ENCODE data around the gene TNS3. TPM values are rescaled to one million over a fixed set of nuclear protein-coding genes. Genes with fewer than 3 reads are reported as not detected.

The TNS3 gene
- total RNA-seq, 4 donors from 2014 or later, result 27.2 to 110 (median 47.5) TPM

DNA sequence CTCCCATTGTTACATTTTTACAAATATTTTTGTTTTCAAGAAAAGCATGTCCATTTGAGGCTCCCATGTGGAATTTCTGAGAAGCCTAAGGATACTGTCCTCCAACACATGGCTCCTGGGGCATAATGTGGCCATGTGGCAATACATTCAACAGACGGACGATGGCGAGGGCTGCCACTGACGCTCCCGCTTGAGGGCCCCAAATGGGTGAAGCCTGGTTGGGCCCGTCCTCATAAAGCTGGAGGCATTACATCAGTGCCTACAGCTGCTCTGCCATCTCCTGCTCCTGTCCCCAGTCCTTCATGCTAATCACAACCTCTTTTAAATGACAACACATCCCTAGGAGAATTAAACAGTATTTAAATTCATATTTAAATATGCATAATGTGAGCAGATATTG is 246.8 kb downstream of the TNS3 start:
- no peaks in the 10 kb centered on the region for H3K36me3 ChIP-seq
- H3K4me1 ChIP-seq, result no peaks in the 10 kb centered on the region
- TF ChIP-seq POLR2A (IDR thresholded peaks at IDR 0.05) (no peak), CTCF (IDR thresholded peaks at IDR 0.05) (no peak)
- H3K9me3 ChIP-seq, result no peaks in the 10 kb centered on the region
- intact Hi-C loops (cut with DNase I; ENCODE audit: low total_unique reads), result no loop called here
- H3K27ac ChIP-seq, result no peak overlapping the region
- no peaks in the 10 kb centered on the region for H3K27me3 ChIP-seq
- DNase-seq, result no peak
- H3K4me3 ChIP-seq, result no peak overlapping the region

DNA sequence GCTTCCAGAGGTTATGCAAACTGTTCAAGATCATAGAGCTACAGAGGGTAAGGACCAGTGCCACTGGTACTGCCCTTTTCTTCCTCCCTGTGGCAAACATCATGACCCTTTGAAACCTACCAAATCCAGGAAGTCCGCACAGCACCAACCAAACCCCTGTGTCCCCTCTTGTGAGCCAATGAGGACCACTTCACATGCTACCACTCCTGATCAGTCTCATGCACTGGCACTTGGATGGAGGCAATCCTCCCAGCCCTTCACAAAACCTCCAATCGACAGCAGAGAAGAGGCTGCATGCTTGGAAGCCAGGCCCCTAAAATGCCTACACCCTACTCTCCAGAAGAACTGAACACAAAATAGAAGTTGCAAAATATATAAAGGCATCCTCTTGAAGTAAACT is 248.0 kb downstream of the TNS3 start:
- no peaks in the 10 kb centered on the region for H3K4me1 ChIP-seq
- H3K27me3 ChIP-seq, result no peaks in the 10 kb centered on the region
- H3K36me3 ChIP-seq, result no peaks in the 10 kb centered on the region
- no peaks in the 10 kb centered on the region for H3K9me3 ChIP-seq
- no peak overlapping the region for H3K27ac ChIP-seq
- TF ChIP-seq CTCF (IDR thresholded peaks at IDR 0.05) (no peak), POLR2A (IDR thresholded peaks at IDR 0.05) (no peak)
- intact Hi-C loops (cut with DNase I; ENCODE audit: low total_unique reads), result no loop called here
- no peak overlapping the region for H3K4me3 ChIP-seq
- no peak for DNase-seq

- Histone ChIP-seq H3K9me3 (no peaks in the 10 kb centered on the region), H3K27me3 (no peaks in the 10 kb centered on the region), H3K27ac (no peak overlapping the region), H3K36me3 (no peaks in the 10 kb centered on the region), H3K4me3 (no peak overlapping the region), H3K4me1 (peaks cover 0 to 2% of the 10 kb centered on the region in 2 donors)
- intact Hi-C loops (cut with DNase I; ENCODE audit: low total_unique reads), result no loop called here
- no peak for TF ChIP-seq POLR2A (IDR thresholded peaks at IDR 0.05)
- no peak for TF ChIP-seq CTCF (IDR thresholded peaks at IDR 0.05)
- no peak for DNase-seq
Measured at GRCh38 chr7:47333554-47333887, 248.4 kb downstream of the TNS3 start.

DNA sequence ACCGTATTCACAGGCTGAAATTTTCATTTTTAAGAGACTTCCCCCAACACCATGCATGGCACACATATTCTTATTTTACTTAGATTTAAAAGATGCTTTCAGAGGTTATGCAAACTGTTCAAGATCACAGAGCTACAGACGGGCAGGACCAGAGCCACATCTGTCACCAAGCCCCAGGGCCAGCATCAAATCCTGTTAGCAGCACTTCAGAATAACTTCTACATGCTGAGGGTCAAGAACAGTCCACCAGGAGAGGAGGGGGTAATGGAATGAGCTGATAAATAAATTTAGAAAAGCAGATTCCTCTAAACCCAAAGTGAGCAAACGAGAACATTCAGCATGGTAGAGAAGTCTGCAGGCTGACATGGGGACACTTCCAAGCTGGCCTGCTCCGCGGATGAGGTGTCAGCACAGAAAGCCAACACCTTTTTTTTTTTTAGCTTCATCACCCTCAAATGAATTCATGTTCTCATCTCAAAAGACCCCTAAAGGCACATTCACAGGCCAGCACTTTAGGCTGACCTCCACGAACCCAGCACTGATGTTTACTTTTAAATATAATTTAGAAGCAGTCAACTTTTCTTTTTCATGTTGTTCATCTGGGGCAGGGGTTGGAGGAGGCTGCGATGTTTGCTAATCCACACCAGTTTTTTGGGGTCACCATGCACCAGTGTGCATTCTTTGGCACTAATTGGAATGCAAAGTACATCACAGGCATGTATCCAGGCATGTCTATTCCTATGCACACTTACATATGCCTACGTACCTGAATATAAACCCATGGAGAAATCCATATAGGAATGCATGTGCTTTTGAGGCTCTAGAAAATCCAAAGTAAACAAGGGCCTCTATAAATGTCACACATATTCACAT is 249.0 kb downstream of the TNS3 start:
- no peak overlapping the region for H3K4me3 ChIP-seq
- intact Hi-C loops (cut with DNase I; ENCODE audit: low total_unique reads), result no loop called here
- no peaks in the 10 kb centered on the region for H3K27me3 ChIP-seq
- H3K9me3 ChIP-seq, result no peaks in the 10 kb centered on the region
- peaks cover 0 to 4% of the 10 kb centered on the region in 2 donors for H3K4me1 ChIP-seq
- no peak for DNase-seq
- no peak overlapping the region for H3K27ac ChIP-seq
- H3K36me3 ChIP-seq, result no peaks in the 10 kb centered on the region
- TF ChIP-seq POLR2A (IDR thresholded peaks at IDR 0.05) (no peak), CTCF (IDR thresholded peaks at IDR 0.05) (no peak)

DNA sequence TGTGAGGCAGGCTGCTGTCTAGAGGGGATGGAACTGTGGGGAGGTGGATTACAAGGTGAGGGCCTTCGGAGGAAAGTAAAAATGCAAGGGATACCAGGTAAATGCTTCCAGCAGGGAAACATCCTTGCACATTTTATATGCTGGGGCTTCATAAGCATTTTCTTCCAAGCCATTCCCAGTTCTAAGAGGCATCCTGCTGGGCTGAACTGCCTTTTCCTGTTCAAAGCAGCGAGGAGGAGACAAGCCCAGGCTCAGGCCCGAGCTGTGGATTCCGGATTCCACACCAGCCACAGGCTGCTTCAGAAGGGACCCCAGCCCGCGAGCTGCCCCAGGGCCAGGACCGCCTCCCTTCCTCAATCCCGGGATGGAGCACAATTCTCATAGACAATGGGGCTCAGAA is 249.7 kb downstream of the TNS3 start:
- TF ChIP-seq POLR2A (IDR thresholded peaks at IDR 0.05) (no peak), CTCF (IDR thresholded peaks at IDR 0.05) (no peak)
- H3K36me3 ChIP-seq, result no peaks in the 10 kb centered on the region
- DNase-seq, result no peak
- no peak overlapping the region for H3K4me3 ChIP-seq
- no peak overlapping the region for H3K27ac ChIP-seq
- no peaks in the 10 kb centered on the region for H3K9me3 ChIP-seq
- intact Hi-C loops (cut with DNase I; ENCODE audit: low total_unique reads), result no loop called here
- H3K27me3 ChIP-seq, result no peaks in the 10 kb centered on the region
- peaks cover 1 to 4% of the 10 kb centered on the region in 2 donors for H3K4me1 ChIP-seq

Measured in uterus (tissue), 4 donors.